Tibial artery (tissue), 4 donors: Measurements from ENCODE around the gene CTIF.

Experiments used
- DNase-seq, 2 donors: peaks; one replicate each; pipeline ENCODE4 v3.0.0-alpha.2; 2019
- H3K27ac ChIP-seq, 2 donors: fragments of 200-600 bp; sonication (generic) in 1 of 2; 1 replicate in 1 of 2; 2 replicates in 1 of 2; pipeline ENCODE4 v1.5.1; 2018 to 2019; ENCODE audit warnings: mild to moderate bottlenecking in 1 of 2
- H3K27me3 ChIP-seq, 2 donors: fragments of 200-600 bp; sonication (generic) in 1 of 2; one replicate each; pipeline versions ENCODE4 v1.5.1 to v1.6.0; 2016 to 2019
- H3K36me3 ChIP-seq, 3 donors: fragments of 200-600 bp; sonication (generic) in 2 of 3; one replicate each; pipeline ENCODE4 v1.5.1; 2016 to 2019; ENCODE audit warnings: mild to moderate bottlenecking in 2 of 3
- H3K4me1 ChIP-seq, 4 donors: fragments of 200-600 bp; sonication (generic) in 2 of 4; 1 replicate in 3 of 4; 2 replicates in 1 of 4; pipeline ENCODE4 v1.5.1; 2016 to 2019
- H3K4me3 ChIP-seq, 2 donors: fragments of 200-600 bp; sonication (generic) in 1 of 2; 1 replicate in 1 of 2; 2 replicates in 1 of 2; pipeline ENCODE4 v1.5.1; 2018 to 2019; ENCODE audit warnings: mild to moderate bottlenecking in 2 of 2
- H3K9me3 ChIP-seq, 3 donors: fragments of 200-600 bp; sonication (generic) in 1 of 3; one replicate each; pipeline ENCODE4 v1.5.1; 2016 to 2019
- CTCF ChIP-seq, 2 experiments: fragments of 200-600 bp in 1 of 2; fragments of 450-650 bp in 1 of 2; IDR thresholded peaks; one replicate each; pipeline ENCODE4 v1.5.1; 2017 to 2019; ENCODE audit warnings: antibody characterized with exemption in 2 of 2, mild to moderate bottlenecking in 1 of 2, moderate library complexity in 1 of 2
- intact Hi-C: fragments of 100-400 bp; cut with DNase I; formaldehyde crosslinking; loops from one replicate; pipeline ENCODE4 v1.15.0; 2023; ENCODE audit warnings: low total_unique reads

Gene CTIF

GRCh38 chr18:48538531-48539405, at the start of gene CTIF:
Gene CTIF (plus strand): TSS chr18:48539031. CDS start chr18:48619566, 80,535 bp downstream.
- intact Hi-C loops: loop anchor here (5.0 kb wide), 1 partner anchor 74 kb away; no protein-coding TSS in a partner anchor
- H3K4me1 ChIP-seq: peaks cover 0 to 32% (median 14%) of the 10 kb centered on the region in 4 donors
- H3K4me3 ChIP-seq: peak within 1 kb of the TSS; percentile 90 to 97
- TF ChIP-seq CTCF (IDR thresholded peaks at IDR 0.05): peak in 1 of 2 experiments; percentile 4
- no peaks in the 10 kb centered on the region for H3K9me3 ChIP-seq
- H3K27me3 ChIP-seq: no peaks in the 10 kb centered on the region
- H3K36me3 ChIP-seq: no peaks in the 10 kb centered on the region
- DNase-seq: peak; percentile 99
- peak within 1 kb of the TSS; percentile 95 to 97 for H3K27ac ChIP-seq

DNA sequence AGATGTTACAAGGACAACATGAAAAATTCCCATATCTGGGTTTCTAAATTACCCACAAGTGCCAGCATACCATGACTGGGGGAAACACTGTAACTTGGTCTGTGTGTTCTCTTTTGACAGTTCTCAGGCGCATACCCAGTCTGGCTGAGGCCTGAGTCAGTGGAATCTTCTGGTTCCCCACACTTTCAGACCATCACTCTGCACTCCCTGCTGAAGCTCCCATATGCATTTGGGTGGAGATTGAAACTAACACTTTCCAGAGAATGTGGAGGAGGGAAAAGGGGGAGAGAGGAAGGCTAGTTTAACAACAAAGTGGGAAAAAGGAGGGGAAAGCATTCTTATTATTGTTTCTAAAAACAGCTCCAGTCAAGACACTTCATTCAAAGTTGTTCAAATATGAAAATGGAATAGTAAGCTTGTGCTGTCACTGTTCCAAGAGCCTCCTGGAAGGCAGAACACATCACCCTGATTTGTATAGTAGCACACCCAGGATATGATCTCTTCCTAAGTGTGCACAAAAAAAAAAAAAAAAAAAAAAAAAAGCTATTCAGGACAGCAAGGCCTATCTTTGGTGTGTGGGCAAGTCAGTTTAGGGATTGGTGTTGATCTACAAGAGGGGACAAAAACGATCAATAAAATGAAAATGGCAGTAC, 48.1 kb upstream of the CTIF start:
- no peaks in the 10 kb centered on the region for H3K9me3 ChIP-seq
- H3K36me3 ChIP-seq: no peaks in the 10 kb centered on the region
- no peak overlapping the region for H3K27ac ChIP-seq
- H3K4me3 ChIP-seq: no peak overlapping the region
- H3K27me3 ChIP-seq: no peaks in the 10 kb centered on the region
- intact Hi-C loops: no loop called here
- no peak for DNase-seq
- H3K4me1 ChIP-seq: peaks cover 0 to 40% (median 6%) of the 10 kb centered on the region in 4 donors
- TF ChIP-seq CTCF (IDR thresholded peaks at IDR 0.05): no peak

DNA sequence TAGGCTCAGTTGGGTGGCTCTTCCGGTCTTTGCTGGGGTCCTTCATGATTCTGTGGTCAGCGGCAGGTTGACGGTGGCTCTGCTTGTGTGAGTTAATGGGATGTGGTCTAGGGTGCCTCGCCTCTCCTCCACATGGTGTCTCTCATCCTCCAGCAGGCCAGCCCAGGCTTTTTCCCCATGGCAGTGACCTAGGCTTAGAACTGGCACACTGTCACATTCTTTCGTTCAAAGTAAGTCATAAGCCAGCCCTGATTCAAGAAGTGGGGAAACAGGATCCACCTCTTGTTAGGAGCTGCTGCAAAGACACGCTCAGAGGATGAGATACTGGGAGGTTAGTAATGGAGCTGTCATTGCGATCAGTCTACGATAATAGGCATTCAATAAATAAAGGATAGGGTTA, 46.0 kb upstream of the CTIF start:
- Histone ChIP-seq H3K4me3 (no peak overlapping the region), H3K27me3 (no peaks in the 10 kb centered on the region), H3K9me3 (no peaks in the 10 kb centered on the region), H3K4me1 (peaks cover 0 to 24% (median 6%) of the 10 kb centered on the region in 4 donors), H3K27ac (no peak overlapping the region), H3K36me3 (no peaks in the 10 kb centered on the region)
- no peak for DNase-seq
- no peak for TF ChIP-seq CTCF (IDR thresholded peaks at IDR 0.05)
- intact Hi-C loops: no loop called here

- H3K36me3 ChIP-seq: no peaks in the 10 kb centered on the region
- intact Hi-C loops: no loop called here
- no peak overlapping the region for H3K27ac ChIP-seq
- no peaks in the 10 kb centered on the region for H3K27me3 ChIP-seq
- H3K4me1 ChIP-seq: peaks cover 0 to 17% (median 3%) of the 10 kb centered on the region in 4 donors
- no peak for TF ChIP-seq CTCF (IDR thresholded peaks at IDR 0.05)
- DNase-seq: no peak
- no peak overlapping the region for H3K4me3 ChIP-seq
- H3K9me3 ChIP-seq: no peaks in the 10 kb centered on the region
These were observed 45.2 kb upstream of the CTIF start for GRCh38 chr18:48493434-48494230.

DNA sequence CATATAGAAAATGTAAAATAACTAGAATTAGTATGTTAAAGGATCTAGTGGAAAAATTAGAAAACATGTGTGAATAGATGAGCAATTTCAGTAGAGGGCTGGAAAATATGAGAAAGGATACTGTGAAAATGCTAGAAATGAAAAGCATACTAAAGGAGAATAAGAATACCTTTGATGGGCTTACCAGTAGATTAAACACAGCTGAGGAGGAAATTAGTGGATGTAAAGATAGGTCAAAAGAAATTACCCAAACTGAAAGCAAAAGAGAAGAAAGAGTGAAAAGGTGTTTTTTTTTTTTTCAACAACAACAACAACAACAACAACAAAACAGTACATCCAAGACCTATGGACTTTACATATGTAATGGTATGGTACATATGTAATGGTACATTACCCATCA, 41.0 kb upstream of the CTIF start:
- no peak for DNase-seq
- Histone ChIP-seq H3K27me3 (no peaks in the 10 kb centered on the region), H3K27ac (no peak overlapping the region), H3K9me3 (no peaks in the 10 kb centered on the region), H3K4me1 (no peaks in the 10 kb centered on the region), H3K4me3 (no peak overlapping the region), H3K36me3 (no peaks in the 10 kb centered on the region)
- TF ChIP-seq CTCF (IDR thresholded peaks at IDR 0.05): no peak
- intact Hi-C loops: no loop called here
